Globus pallidus (tissue), 1 donor: Measurements from ENCODE around the gene TMEM234.
"Not testable (repeated sequence)": the region's sequence is repeated elsewhere in the genome, so short reads cannot be mapped to it uniquely, and the experiment has no call there.

Experiments
- DNase-seq: peaks from one replicate; pipeline ENCODE4 v3.0.0-alpha.2; 2015; ENCODE audit warnings: low spot score

Gene TMEM234

DNA sequence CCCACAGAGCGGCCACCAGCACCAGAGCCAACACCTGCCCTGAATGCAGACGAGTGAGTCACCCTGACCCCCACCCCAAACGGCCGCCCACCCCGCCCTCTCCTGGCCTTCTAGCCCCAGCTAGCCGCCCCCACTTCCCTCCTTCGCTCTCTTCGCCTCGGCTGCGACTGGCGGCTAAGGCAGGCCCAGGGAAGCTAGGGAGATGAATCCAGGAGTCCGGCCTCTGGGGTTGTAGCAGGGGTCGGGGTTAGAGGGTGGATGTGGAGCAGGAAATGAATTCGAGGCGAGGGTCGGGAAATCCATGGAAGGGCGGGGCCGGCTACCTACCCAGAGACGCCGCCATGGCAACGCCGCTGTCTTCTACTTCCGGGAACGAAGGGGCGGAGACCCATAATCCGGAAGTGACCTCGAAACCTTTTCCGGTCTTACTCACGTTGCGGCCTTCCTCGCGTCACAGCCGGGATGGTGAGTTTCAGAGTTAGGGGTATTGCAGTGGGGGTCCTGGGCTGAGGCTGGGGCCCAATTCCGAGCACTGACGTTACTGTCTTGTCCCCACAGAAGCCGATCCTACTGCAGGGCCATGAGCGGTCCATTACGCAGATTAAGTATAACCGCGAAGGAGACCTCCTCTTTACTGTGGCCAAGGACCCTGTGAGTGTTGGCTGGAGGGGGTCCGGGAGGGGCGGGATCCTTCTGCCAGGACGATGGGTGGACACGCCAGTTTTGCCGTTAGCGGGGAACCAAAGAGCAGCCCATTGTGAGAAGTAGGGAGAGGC, at the start of gene TMEM234, which contains the start of gene EIF3I:
TSS of gene TMEM234 (minus strand) at position 374 of the 776 bp plus-strand sequence. CDS start at position 343, 31 bp downstream.
TSS of gene EIF3I (plus strand) at position 428 of the 776 bp plus-strand sequence. CDS start at position 463, 35 bp downstream.
- peak; percentile 89 for DNase-seq

DNA sequence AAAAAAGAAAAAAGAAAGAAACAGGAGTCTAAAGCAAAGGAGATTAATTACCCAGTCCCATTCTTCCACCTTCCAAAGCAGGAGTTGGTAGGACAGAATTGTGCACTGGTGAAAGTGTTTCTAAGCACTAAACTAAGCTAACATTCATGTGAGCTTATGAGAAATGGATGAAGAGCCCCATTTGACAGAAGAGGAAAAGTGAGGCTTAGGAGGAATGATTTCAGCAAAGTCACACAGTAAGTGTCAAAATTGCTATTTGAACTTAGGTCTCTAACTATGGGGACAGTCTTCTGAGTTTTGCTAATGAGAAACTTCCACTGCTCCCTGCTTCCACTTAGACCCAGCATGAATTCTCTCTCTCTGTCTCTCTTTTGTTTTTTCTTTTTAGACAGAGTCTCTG, 47.6 kb upstream of the TMEM234 start:
- DNase-seq = no peak

DNA sequence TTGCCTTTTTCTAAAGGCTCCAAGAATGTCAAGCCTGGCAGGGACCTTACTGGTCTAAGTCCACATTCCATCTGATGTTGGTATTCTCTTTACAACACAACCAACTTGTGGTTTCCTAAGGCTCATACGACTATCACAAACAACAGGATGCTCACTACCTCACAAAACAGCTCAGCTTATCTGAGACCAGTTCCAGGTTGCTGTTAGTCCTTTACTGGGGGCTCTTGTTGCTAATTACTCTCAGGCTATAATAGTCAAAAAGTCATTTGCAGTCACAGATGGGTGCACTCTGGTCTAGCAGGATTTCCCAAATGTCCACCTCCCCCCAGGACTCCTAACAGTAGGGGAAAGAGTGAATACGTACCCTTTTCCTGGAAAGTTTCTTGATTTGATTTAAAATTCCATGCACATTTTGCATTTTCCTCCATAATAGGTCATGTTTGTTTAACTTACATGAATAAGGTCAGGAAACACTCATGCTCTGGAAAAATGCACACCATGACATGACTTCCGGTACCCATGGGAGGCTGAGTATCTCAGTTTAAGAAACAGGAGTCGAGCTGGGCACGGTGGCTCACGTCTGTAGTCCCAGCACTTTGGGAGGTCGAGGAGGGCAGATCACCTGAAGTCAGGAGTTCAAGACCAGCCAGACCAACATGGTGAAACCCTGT, 44.9 kb upstream of the TMEM234 start:
- no peak for DNase-seq

DNA sequence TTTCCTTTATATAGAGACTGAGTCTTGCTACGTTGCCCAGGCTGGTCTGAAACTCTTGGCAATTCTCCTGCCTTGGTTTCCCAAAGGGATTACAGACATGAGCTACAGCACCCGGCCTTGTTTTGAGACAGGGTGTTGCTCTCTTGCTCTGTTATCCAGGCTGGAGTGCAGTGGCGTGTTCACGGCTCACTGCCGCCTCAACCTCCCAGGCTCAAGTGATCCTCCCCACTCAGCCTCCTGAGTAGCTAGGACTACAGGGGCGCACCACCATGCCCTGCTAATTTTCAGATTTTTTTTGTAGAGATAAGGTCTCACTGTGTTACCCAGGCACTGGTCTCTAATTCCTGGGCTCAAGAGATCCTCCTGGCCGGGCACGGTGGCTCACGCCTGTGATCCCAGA, 43.7 kb upstream of the TMEM234 start:
- no peak for DNase-seq

DNA sequence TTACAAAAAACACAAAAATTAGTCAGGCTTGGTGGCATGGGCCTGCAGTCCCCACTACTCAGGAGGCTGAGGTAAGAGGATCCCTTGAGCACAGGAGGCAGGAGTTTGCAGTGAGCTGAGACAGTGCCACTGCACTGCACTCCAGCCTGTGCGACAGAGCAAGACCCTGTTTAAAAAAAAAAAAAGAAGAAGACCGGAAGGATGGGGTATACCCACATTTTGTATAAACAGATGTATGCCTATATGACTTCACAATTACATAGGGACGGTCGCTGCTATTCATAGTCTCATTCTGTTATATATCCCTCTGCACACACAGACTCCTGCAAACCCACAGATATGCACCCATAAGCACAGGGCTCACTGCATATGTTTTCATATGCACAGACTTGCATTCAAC, 41.6 kb upstream of the TMEM234 start:
- no peak for DNase-seq

DNA sequence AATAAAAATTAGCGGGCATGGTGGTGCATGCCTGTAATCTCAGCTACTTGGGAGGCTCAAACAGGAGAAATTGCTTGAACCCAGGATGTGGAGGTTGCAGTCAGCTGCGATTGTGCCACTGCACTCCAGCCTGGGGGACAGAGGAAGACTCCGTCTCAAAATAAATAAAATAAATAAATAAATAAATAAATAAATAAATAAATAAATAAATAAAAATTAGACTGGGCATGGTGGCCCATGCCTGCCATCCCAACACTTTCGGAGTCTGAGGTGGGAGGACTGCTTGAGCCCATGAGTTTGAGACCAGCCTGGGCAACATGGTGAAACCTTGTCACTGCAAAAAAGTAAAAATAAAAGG, 41.1 kb upstream of the TMEM234 start:
- not testable (repeated sequence) for DNase-seq

DNA sequence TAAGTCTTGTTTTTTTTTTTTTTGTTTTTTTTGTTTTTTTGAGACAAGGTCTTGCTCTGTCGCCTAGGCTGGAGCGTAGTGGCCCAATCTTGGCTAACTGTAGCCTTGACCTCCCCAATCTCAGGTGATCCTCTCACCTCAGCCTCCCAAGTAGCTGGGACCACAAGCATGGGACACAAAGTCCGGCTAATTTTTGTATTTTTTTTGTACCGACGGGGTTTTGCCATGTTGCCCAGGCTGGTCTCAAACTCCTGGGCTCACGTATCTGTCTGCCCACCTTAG, 35.0 kb upstream of the TMEM234 start:
- DNase-seq = no peak

DNA sequence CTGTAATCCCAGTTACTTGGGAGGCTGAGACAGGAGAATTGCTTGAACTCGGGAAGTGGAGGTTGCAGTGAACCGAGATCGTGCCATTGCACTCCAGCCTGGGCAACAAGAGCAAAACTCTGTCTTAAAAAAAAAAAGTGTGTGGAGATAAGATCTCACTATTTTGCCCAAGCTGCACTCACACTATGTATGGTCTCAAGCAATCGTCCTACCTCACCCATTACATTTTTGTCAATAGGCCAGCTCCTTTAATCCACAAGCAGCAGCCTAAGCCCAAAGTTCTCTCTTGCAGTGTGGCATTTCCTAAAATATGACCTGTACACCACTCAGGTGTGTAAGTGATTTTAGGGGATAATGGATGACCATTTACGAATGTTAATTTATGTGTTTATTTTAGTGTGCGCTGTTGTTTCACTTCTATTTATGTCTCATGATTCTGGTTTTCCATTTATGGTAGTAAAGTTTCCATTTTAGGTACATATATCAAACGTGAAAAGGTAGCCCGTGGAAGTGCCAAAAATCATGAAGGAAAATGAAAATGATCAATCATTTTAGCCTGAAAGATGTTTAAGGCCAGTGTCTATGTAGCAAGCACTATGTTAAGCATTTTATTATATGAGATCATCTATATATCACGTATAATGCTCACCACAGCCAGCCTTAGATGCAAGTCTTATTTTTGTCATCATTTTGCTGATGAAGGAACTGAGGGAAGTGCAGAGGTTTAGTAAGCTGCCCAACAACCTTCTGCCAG, 34.5 kb upstream of the TMEM234 start:
- no peak for DNase-seq

DNA sequence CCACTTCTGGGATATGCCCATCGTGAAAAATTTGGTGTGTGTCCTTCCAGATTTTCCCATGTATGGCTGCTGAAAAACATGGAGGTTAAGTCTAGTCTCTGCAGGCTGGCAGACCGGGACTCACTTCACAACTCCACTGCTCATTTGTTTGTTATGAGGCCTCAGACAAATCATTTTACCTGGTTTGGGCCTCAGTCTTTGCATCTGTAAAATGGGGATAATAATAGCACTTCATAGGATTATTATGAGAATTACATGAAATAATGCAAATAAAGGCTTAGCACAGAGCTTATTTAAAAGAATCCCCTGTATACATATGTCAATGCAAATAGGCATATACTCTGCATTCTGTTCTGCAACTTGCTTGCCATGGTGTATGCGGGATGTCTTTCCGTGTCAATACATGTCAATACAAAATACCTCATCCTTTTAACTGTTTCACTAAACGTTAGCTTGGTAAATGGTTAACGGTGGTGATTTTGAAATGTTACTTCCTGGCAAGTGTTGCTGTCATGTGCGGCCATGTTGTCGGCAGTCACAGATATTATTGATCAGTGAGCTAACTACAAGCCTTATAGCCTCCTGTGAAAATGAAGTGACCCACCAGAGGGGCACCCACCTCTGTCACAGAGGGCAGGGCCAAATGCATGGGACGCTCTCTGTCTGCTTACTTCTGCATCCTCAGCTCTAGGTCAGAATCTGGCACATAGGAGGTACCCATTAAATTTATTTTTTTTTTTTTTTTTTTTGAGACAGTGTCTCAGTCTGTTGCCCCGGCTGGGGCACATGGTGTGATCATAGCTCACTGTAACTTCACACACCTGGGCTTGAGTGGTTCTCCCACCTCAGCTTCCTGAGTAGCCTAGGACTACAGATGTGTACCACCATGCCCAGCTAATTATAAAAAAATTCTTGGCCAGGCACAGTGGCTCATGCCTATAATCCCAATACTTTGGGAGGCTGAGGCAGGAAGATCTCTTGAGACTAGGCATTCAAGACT, 33.2 kb upstream of the TMEM234 start:
- DNase-seq = no peak

DNA sequence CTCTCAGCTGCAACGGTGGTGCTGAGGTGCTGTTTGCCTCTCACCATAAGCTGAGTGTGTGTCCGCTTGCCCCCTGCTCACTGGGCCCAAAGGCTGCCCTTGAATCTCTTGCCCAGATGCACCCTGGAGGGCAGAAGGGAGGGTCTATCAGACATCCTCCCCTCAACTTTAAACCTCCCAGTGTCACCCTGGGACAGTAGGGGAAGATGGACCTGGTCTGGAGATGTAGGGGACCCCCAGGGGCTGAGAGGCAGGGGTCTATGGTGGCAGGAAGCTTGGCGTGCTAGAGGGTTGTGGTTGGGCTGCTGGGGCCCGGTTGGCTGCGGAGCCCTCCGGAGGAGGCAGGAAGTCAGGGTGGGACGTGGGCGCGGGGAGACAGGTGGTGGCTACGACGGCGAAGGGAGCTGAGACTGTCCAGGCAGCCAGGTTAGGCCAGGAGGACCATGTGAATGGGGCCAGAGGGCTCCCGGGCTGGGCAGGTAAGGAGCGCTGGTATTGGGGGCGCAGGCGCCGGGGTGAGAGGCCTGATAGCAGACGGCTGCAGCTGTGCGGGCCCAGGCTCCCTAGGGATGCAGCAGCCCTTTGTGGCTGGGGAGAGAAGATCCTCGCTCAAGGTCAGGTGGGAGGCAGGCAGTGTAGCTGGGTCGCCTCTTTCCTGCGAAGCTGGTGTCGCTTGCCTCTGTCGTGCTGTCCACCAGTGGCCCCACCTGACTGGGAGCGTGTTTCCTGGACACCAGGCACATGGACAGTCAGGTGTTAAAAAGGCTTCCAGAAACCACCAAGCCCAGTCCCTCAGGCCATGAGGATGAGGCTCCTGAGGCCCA, 29.0 kb upstream of the TMEM234 start, which contains the start of gene LCK:
TSS of gene LCK (plus strand) at position 373 of the 824 bp plus-strand sequence. CDS start 23,065 bp downstream, outside the sequence.
- no peak for DNase-seq

DNA sequence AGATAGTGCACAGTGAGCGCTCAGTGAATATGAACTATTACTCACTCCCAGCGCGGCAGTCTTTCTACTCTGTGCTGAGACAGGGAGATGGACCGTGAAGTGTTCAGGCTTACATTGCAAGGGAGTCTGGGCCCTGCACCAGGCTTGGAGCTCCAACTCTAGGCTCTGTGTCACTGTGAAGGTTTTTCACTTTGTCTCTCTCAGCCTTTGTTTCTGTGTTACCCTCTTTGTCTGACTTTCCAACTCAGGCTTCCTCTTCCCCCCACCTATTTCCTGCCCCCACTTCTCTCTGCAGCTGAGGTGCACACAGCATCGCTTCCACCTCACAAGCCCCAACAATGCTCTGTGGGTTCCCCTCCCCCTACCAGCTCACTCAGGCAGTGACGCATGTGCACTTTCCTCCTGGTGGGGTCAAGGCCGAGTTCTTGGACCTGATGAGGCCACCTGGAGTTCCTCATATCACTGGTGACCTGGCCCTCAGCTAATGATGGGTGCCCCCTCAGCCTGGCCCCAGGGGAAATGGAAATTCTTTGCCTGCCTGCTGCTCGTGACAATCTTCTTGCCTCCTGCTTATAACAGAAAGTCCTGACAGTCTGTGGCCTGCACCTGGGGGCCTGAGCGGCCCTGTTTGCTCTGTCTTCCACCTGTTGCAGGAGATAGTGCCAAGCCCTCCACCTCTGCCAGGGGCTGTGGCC, 27.8 kb upstream of the TMEM234 start:
- DNase-seq = no peak

DNA sequence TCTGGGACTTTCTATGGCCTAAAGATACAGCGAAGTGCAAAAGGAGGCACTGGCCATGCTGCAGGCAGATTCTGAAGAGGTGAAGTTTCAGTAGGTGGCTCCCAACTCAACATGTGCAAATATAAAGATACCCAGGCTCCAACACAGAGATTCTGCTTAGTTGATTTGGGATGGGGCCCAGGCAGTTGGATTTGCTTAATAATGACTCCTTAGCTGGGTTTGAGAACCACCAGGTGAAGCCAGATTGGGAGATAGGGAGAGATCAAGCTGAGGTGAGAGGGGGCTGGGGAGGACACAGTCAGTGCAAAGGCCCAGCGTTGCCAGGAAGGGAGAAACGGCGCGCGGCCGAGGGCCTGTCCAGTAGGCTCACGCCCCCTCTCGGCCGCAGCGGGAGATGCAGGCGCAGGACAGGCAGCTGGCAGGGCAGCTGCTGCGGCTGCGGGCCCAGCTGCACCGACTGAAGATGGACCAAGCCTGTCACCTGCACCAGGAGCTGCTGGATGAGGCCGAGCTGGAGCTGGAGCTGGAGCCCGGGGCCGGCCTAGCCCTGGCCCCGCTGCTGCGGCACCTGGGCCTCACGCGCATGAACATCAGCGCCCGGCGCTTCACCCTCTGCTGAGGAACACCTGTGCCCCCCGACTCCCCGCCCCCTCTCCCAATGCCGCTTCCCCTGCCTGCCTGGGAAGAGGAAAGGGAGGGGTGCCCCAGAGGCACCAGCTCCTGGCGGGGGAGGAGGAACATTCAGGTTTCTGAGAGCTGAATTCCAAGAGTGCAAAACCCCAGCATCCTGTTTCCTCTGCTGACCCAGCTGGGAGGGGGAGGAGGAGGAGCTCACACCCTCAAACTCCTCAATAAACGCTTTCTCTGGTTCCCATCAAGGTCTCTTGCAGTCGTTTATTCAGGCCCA, 26.1 kb upstream of the TMEM234 start:
- no peak for DNase-seq

DNA sequence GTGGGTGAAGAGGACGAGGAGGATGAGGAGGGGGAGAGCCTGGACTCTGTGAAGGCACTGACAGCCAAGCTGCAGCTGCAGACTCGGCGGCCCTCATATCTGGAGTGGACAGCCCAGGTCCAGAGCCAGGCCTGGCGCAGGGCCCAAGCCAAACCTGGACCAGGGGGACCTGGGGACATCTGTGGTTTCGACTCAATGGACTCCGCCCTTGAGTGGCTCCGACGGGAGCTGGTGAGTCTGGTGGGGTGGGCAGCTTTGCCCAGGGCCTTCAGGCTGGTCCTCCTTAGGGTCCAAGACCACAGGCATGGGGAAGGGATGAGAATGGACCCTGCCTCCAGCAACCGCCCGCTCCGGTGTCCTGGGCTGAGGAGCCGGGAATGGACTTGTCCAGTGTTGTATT, 25.3 kb upstream of the TMEM234 start:
- DNase-seq = no peak

DNA sequence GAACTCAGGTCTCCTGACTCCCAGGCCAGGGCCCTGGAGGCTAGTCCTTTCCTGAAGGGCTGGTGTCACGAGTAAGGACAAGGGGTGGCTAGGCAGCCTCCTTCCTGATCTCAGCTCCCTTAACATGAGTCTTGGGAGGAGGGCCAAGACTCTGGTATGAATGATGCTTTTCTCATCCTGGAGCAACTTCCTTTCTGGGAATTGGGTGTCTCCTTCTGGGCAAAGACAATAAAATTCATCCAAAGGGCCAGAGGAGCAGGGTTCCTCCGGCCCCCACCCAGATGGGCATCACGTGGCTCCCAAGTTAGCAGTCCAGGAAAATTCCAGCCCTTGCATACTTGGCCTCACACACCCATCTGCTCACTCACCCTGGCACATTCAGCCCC, 24.7 kb upstream of the TMEM234 start, which contains the start of gene FAM167B:
TSS of gene FAM167B (plus strand) at position 335 of the 386 bp plus-strand sequence. CDS start 200 bp downstream, outside the sequence.
- no peak for DNase-seq

DNA sequence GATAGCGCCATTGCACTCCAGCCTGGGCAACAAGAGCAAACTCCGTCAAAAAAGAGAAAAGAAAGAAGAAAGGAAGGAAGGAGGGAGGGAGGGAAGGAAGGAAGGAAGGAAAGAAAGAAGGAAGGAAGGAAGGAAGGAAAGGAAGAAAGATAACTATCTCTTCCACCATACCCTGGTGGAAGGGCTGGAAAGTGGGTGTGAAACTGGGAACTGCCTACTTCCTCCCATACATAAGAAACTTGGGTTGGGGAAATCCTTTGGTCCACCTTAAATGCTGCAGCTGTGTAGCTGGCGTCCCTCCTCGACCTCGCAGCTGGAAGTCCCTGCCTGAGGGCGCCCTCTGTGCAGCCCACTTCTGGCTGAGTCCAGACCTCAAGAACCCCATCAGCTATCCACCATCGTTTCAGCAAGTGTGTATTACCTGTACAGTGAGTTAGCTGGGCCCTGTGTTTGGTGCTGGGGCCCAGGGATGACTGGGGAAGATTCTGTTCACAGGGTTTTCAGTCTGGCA, 20.2 kb upstream of the TMEM234 start:
- peak; percentile 82 for DNase-seq

DNA sequence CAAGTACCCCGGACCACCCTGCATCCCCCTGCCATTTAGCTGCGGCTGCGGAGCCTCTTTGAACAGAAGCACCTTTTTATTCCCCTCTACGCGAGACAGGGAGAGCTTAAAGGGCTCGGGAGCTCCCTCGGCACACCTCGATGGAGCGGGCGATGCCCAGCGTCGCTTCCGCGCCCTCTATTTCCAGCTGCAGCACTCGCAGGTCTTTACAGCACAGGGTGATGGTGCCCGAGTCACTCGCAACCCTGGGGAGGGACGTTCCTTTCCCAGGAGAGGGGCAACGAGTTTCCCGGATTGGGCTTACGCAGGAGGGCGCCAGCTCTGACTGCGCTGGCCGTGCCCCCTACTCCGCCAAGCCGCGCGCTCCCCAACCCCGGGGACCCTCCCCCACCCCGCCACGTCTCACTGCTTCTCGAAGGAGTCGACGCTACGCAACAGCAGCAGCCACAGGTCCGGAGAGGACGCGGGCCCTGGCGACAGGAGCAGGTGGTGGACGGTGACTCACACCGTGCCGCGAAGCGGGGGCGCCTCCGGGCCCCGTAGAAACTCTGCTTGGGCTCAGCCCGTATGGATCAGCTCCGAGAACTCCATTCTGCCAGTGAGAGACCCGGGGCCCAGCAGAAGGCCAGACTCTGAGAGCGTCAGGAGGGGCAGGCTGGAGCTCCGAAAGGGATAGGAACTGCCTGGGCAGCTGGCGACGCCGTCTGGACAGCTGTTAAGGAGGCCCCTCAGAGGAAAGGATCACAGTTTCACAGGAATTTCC, 19.0 kb upstream of the TMEM234 start:
- peak; percentile 61 for DNase-seq

DNA sequence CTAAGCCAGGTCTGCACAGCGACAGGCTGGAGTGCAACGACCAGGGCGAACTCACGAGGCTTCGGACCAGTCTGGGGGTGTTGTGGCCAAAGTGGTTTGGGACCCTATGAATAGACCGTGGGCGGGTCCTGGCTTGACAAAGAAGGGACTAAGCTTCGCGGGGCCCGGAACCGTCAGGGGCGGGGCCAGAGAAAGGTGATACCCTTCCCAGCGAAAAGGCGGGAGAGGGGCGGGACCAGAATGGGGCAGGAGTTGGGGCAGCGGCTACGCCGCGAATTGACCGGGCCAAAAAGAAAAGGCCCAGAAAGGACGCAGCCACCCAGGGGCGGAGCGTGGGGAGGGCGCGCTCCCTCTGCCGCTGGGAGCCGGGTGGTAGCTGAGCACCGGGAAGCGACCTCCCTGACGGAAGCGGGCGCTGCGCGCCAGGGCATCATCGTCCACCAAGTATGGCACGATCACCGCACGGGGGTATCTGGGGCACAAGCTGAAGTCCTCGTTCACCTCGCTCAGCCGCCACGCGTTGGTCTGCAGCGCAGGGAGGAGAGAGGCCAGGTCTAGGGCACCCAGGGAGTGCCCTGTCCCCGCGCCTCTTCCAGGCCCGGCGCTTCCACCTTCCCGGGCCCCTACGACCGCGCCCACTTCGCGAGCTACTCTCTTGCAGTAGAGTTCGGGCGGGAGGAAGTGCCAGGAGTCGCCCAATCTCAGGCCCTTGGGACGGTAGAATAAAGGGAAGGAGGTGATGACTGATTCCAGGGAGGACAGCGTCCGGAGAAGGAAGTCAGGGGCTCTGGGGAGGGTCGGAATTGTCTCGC, 18.2 kb upstream of the TMEM234 start:
- peak; percentile 62 for DNase-seq
